ENCODE data around the gene RAB5B.

DNA sequence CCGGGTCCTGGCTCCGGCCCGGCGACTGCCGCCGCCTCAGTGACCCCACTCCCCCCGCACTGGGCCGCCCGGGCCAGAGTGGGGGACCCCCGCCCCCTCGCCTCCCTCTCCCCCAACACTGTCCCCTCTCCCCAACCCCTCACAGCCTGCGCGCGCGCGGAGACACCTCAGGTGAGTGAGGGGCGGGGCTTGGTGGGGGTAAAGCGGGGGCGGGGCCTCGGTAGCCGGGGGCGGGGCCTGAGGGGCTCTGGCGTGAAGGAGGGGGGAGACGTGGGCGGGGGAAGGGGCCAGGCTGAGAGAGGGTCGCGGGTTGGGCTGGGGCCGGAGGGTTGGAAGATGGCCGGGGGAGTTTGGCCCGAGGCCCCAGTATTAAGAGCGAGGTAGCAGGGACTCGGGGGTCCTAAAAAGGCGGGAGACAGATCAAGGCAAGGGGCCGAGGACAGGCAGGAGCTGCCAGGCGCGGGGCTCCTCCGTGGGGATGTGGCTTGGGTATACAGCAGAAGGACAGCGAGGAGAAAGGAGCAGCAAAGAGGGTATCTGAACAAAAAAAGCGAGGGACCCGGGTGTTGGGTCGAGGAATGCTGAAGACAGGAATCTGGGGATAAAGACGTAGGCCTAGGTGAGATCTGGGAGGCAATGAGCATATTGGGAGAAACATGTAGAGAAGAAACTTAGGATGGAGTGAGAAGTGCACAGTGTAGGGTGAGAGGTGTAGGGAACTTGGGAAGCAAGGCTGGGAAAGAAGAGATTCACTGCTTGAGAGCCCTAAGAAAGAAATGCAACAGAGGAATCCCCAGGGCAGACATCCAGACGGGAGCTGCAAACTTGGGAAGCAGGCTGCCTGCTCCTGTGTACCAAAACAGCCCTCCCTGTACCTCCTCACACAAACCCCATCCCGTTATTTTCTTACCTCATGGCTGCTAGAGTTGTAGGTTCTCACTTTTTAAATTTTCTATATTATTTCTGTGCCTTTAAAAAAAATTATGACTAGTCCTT lies 34.0 kb downstream of the RAB5B start:
- TF ChIP-seq POLR2A (IDR thresholded peaks at IDR 0.05; ENCODE audit: low read length) (no peak), GATA1 (IDR thresholded peaks at IDR 0.05; ENCODE audit: low read depth, low read length) (no peak)

Data from erythroblast (primary cell).